NCI-H446 (cell line): ENCODE data around the gene BAIAP2.
"Not testable (repeated sequence)": the region's sequence is repeated elsewhere in the genome, so short reads cannot be mapped to it uniquely, and the experiment has no call there.

Experiments used
- DNase-seq, 2 experiments: peaks; one replicate each; lab custom pipeline; 2025; lab: John Stamatoyannopoulos, UW

BAIAP2 gene

DNA sequence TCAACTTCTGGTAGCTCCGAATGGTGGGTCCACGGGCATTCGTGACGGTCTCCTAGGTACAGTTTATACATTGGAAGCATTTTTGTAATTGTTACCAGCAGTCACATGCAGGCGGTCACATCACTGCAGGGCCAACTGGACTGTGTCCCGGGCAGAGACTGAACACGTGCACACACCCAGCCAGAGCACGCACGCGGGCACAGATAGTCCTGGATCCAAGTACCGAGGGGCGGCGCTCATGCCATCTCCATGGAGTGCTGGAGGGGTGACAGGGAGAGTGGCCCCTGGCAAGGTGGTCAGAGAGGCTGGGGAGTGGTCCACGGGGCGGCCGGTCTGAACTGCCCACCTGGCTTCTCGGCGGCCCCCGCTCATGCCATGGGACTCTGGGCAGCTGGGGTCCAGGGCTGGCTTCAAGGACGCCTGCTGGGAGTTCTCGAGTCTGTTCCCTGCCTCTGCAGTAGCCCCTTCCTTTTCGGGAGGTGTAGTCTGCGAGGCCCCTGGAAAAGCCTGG is 34.2 kb downstream of the BAIAP2 start:
- DNase-seq, result no peak

DNA sequence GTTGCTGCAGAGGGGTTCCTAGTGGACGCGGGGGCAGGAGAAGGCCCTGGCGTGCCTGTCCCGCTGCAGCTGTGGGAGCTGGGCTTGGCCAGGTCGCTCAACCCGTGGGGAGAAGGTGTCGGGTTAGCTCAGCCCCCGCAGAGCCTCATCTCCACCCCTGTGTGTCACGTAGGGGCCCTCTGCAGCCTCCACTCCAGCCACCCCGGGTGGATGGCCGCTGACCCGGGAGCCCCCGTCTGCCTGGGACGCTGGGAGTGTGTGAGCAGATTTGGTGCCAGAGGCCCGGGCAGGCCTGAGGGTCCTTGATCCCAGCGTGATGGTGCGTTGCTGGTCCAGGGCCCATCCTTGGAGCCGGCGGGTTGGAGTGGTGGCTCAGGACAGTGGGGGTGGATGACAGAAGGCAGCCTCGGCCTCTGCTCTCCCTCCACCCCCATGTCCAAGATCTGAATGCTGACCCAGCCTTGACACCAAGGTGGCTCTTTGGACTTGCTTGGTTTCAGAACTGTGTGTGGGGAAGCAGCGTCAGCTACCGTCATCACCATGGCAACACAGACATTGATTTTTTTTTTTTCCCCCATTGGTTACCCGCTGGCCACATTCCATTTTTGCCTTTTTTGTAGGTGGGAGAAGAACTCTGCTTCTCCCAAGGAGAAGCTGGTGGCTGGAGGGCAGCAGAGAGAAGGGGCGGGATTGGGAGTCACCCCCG is 35.7 kb downstream of the BAIAP2 start:
- no peak for DNase-seq

DNA sequence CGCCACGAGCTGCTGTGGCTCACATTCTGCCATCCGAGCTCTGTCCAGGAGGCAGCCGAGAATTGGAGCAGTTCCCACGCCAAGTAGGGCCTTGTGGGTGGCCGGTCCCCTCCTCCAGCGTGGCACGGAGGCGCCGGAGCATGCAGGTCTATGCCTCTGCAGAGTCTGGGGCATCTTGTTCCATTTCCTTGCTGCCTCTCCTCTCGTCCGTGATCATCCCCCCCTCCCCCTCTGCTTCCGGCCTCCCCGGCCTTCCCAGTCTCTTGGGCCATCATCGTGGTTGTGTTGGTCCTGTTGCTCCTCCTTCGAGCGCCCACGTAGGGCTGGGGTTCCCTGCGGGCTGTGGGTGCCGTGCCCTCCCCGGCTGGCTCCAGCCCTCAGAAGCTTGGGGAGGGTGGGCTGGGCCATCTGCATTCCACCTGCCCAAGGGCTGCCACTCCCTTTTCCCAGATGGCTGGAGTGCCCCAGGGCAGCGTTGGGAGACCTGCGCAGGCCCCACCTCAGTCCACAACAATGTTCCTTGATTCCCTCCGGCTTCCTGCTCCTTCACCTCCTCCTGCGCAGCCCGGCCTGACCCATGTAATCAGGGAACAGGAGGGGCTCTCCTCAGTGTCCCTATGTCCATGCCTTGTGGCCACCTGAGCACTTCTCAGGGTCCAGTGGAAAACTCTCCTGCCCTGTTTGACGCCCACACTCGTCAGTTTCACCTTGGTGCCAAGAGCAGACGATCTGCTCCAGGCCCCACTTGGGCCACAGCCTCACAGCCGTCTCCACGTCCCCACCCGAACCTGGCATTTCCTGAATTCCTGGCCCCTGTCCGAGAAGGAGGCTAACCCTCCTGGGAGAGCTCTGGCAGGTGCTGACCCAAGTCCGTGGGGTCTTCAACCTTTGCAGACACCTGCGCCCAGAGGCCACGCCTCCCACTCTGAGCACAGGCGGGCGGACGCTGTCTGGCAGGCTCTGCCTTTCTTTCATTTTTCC is 37.1 kb downstream of the BAIAP2 start:
- no peak for DNase-seq

DNA sequence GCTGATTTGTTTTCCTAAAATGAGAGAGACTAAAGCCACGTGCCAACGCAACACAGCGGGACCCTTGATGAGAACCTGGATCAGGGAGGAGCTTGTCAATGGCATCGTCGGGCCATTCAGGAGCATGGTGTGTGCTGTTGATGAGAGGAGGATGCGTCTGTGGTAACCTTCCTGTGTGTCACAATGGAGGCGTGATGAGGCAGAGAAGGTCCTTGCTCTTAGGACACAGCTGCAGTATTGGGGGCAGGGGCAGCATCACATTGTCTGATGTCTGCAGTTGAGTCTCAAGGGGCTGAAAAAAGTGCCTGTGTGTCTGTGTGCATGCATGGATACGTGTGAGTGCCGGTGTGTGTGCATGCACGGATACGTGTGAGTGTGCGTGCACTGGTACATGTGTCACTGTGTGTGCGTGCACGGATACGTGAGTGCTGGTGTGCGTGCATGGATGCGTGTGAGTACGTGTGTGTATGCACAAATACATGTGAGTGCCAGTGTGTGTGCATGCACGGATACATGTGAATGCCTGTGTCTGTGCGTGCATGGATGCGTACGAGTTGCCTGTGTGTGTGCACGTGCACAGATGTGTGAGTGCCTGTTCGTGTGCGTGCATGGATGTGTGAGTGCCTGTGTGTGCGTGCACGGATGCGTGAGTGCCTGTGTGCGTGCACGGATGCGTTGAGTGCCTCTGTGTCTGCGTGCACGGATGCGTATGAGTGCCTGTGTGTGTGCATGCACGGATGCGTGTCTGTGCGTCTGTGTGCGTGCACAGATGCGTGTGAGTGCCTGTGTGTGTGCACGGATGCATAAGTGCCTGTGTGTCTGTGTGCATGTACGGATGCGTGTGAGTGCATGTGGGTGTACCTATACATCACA is 39.3 kb downstream of the BAIAP2 start:
- no peak for DNase-seq

DNA sequence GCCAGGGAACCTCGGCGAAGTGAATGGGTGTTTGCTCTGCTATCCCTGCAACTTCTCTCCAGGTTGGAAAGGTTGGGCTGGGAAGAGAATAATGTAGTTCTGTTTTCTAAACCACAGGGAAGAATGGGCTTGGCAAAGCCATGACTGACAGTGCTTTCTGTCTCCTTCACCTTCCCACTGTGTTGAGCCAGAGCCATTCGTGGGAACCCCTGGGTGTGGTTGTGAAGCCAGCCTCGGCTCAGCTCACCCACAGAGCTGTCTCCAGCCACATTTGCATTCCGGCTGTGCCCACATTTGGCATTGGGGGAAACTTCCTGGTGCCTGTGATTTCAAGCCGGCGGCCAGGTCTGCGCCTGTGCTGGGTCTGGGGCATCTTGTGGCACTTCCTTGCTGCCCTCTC is 39.9 kb downstream of the BAIAP2 start:
- no peak for DNase-seq

DNA sequence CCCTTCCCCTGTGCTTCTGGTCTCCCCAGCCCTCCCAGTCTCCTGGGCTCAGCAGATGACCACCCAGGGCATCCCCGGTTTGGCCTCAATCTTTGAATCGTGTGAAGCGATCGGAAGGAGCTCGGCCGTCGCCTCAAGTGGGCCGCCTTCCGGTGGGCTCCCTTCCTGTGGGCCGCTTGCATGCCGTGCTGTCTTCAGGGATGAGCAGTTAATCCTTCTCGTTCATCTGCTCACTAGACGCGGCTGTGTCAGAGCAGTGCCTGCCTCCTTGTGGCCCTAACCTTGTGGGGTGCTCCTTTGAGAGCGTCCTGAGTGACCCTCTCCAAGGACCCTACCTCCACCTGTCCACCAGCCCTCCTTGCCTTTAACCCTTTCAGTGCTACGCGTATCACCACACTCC is 40.4 kb downstream of the BAIAP2 start:
- DNase-seq, result no peak

DNA sequence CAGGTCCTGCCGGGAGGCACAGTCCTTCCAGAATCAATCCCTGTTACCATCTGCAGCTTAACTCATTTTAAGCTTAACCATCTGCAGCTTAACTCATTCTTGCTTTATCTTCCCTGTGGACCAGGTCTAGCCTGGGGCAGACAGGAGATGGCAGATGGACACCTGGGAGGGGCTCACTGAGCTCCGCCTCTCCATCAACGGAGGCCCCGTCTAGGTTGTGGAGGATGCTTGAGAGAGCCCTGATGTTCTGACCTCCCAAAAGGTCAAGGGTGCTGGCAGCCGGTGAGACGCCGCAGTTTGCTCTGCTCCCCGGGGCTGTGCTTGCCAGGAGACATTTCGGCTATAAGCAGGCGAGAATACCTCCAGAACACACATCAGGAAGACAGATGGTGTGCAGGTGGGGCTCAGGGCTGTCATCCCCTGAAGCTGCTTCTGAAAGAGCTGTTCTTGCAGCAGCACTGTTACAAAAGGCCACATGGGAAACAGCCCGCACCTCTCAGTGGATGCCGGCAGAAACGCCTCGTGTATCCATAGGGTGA is 41.3 kb downstream of the BAIAP2 start:
- no peak for DNase-seq

DNA sequence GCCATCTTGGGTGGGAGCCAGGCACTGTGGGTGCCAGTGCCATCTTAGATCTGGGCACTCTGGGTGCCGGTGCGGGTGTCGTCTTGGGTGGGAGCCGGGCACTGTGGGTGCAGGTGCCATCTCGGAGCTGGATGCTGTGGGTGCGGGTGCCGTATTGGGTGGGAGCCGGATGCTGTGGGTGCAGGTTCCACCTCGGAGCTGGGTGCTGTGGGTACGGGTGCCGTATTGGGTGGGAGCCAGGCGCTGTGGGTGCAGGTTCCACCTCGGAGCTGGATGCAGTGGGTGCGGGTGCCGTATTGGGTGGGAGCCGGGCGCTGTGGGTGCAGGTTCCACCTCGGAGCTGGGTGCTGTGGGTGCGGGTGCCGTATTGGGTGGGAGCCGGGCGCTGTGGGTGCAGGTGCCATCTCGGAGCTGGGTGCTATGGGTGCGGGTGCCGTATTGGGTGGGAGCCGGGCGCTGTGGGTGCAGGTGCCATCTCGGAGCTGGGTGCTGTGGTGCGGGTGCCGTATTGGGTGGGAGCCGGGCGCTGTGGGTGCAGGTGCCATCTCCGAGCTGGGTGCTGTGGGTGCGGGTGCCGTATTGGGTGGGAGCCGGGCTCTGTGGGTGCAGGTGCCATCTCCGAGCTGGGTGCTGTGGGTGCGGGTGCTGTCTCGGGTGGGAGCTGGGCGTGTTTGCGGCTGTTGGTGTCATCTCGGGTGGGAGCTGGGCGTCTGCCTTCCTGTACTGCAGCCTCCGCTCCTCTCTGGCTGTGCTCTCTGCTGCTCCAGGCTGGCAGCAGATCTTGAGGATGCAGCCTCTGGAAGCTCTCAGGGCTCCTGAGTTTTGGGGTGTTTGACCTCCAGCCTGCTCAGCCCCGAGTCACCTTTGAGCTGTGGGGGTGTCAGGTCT is 43.3 kb downstream of the BAIAP2 start:
- not testable (repeated sequence) for DNase-seq

DNA sequence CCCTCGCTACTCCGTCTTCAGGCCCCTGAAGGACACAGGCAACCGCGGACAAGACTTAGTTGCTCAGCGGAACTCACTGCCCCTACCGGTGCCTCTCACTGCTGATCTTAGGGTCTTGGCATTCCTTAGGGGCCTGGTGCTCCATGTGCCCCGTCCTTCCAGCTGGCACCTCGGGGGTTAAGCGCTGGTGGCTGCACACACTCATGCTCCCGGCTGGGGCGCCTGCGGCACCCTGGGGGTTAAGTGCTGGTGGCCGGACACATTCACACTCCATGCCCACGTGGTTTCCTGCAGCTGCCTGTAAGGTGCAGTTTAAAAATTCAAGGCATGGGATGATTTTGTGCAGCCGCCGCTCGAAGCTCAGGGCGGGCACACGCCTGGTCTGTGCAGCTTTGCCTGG is 45.1 kb downstream of the BAIAP2 start:
- DNase-seq, result no peak

DNA sequence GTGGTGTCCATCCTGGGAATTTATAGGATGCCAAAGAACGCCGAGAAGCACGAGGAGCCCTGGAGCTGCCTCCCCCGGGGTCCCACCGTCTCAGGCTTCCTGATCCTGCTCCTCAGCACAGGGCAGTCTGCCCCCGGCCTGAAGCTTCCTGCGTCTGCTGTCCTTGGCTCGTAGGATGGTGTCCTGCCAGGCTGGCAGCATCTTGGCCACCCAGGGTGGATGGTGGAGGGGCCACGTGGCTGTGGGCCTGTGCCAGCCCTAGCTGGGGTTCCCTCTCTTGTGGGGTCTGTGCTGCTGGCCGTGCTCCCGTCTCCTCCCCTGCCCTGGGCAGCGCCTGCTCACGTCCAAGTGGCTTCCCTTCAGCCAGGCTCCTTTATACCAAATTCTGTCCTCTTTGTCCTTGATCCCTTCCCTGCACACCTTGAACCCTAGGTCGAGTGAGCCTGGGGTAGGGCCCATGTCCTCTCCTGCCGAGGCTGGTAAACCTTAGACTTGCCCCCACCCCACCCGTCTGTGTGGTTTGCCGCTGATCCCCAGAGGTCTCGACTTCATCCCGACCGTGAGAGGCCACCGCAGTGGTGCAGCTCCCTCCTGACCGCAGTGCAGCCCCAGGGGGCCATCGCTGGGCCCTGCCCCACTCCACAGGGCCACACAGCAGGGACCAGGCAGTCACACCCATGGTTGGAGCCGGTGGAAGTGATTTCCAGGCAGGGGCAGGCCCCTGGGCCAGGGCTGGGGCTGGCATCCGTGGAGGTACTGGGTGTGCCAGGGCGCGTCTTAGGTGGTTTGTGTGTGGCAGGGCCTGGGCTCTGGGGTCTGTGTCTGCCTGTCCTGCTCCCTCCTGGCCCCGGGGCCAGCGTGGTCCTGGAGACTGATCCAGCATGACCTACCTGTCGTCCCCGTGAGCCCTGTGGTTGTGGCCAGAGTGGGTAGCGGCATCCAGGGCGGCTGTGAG is 46.5 kb downstream of the BAIAP2 start:
- no peak for DNase-seq

DNA sequence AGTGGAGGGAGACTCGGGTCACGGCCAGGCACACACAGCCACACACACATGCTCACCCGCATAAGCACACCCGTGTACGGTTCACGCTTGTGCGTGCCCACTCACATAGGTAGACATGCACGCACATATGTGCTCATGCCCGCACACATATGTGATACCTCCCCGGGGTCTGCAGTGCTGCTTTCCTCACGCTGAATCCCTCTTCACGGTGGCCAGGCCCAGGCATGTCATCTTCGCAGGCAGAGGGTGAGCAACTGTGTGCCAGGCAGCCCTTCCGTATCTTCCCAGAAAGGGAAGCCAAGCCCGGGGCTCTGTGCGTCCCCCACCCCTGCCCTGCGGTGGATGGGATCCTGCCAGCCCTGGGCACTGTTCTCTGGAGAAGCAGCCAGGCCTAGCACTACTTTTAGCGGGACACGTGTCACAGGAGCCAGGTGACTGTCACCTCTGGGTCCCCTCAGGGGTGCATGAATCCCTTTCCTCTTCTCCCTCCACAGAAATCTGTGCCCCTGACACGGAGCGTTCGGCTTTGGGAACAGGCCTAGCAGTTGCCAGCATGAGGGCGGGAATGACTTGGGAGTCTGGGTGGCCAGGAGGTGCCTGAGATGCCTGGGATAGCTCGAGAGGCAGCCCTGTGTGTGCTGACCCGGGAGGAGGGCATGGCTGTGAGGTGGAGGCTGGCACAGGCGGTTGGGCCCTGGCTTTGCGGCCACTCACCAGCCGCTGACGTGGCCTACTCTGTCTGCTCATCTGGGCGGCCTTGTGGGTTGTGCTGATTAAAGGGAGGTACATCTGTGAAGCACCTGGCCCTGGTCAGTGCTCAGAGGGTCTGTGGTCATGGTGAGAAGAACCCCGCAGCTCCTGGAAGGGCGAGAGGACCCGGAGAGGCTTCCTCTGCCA is 47.5 kb downstream of the BAIAP2 start:
- DNase-seq, result no peak

DNA sequence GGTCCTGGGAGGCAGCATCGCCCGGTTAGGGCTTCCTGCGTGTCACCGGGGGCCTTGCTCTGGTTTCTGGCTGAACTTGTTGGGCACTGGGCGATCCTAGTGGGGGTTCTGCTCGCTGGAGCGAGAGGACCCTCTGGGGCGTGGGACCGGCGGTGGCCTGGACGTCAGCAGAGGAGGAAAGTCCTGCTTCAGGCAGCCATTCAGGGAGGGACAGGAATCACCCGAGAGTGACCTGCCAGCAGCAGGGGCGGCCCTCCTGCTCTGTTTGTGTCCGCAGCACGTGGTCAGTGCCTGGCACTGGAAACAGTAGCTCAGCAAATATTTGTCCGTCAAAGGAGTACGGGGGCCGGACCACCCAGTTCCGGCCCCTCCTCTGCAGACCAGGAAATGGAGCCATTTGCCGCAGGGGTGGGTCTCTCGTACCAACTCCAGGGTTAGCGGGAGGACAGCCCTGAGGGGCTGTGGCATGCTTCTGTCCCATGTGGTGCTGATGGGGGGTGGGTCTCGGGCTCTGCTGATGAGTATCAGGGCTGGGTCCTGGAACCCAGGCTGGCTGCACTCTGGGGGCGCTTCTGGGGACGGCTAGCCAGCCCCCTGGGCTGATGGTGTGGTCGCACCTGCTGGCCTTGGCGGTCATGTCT is 48.3 kb downstream of the BAIAP2 start:
- no peak for DNase-seq

DNA sequence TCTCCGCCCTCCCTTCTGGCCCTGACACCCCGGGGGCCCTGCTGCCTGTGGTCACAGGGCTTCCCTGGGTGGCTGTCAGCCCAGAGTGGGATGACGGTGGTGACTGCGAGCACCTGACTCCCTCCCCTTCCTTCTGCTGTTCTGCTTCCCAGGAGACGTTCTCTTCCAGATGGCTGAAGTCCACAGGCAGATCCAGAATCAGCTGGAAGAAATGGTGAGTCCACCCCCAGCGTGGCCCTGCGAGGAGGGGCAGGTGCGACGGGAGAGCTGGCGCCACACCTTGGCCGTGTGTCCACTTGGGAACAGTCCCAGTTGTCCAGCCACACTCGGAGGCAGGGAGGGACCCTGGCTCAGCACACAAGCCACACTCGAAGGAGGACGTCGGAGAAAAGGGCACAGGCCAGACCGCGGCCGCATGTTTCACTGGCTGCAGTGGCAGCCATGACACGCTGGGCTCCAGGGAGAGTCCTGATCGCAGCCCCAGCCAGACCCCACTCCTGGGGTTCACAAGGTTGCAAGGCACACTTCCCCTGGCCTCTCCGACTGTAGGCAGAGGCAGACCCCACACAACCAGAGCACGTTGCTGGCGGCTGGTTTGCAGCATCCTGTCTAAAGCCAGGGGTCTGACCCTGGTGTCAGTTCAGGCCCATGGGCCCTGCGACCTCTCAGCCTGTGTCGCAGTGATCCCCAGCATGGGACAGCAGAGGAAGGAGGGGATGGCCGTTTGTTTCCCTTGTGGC is 49.9 kb downstream of the BAIAP2 start:
- no peak for DNase-seq

DNA sequence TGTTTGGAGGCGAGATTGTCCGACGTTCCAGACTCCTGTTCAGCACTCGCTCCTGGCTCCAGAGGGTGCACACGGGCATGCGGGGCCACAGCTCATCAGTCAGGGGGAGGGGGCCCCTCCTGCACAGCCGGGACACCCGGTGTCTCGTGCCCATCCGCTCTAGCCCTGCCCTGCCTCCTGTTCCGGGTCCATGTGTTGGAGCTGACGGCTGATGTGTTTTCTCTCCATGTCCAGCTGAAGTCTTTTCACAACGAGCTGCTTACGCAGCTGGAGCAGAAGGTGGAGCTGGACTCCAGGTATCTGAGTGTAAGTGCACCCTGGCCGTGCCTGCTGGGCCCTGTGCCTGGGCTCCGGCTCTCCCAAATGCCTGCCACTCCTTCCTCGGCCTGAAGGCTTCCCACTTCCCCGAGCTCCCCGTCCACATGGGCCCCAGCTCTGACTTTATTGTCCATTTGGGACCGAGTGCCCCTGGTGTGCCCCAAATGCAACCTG is 50.5 kb downstream of the BAIAP2 start:
- DNase-seq, result no peak

DNA sequence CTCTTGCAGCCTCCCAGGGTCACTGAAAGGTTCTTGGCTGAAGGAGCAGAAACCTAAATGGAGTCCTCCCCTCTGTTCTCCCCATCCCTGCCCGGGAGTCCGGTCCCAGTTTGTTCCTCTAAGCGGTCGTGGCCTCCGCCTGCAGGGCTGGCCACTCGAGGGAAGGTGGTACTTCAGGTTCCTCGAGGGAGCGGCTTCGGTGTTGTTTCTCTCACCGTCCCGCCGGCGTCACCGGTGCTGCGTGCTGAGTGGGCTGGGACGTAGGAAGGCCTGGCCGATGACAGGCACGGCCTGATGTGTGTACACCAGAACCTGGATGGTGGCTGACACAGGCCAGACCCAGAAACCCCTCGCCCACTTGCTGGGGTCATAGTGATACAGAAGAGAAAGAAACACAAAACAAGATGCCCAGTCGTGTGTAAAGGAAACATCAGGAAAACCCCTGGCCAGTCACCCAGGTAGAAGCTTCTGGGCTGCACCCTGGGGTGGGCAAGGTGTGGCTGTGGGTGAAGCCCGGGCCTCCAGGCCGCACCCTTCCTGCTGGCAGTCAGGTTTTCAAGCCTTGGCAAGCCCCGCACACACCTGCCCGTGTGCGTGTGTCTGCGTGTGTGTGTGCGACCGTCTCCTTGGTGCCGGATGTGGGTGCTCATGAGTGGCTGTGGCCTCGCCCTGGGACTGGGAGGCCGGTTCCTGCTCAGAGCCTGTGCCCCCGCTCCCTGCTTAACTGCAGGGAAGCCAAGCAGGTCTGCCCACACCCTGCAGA is 52.0 kb downstream of the BAIAP2 start:
- DNase-seq, result no peak
